ENCODE results near the gene CXCR6. TPM values are rescaled to one million over a fixed set of nuclear protein-coding genes. Genes with fewer than 3 reads are reported as not detected.

Gene CXCR6
- total and polyA plus RNA-seq, 2 of the 13 experiments (the other 11 are each of a cell fraction or from before 2014, with no cell fraction given) = not detected

- TF ChIP-seq ZNF296 (CRISPR knock-in tag; conservative IDR thresholded peaks at IDR 0.05) (no peak), PCBP2 (optimal IDR thresholded peaks at IDR 0.05; ENCODE audit: low read depth, low read length, poor library complexity, severe bottlenecking) (no peak), BCL6 (CRISPR knock-in tag; IDR thresholded peaks at IDR 0.05) (no peak), ZNF543 (CRISPR knock-in tag; IDR thresholded peaks at IDR 0.05) (0 out of 2 replicates have a peak, but pooled peaks have one; percentile 36), ZNF775 (CRISPR knock-in tag; IDR thresholded peaks at IDR 0.05; ENCODE audit: borderline replicate concordance) (no peak), ZNF33B (CRISPR knock-in tag; IDR thresholded peaks at IDR 0.05) (no peak), ZNF121 (CRISPR knock-in tag; IDR thresholded peaks at IDR 0.05) (no peak; the same call in 1 of the 2 replicates), NONO (IDR thresholded peaks at IDR 0.05) (no peak), NONO (CRISPR knock-in tag; conservative IDR thresholded peaks at IDR 0.05) (peak; percentile 70; the same call in 1 of the 2 replicates), SIN3B (IDR thresholded peaks at IDR 0.05; ENCODE audit: low read length) (no peak), EZH2 (conservative IDR thresholded peaks at IDR 0.05; ENCODE audit: low read depth, low read length) (no peak), MEF2D (CRISPR knock-in tag; IDR thresholded peaks at IDR 0.05) (no peak), HOXA3 (CRISPR knock-in tag; IDR thresholded peaks at IDR 0.05) (peak; percentile 88), ZNF143 (CRISPR knock-in tag; IDR thresholded peaks at IDR 0.05) (peak; percentile 96), POLR2AphosphoS2 (IDR thresholded peaks at IDR 0.05; ENCODE audit: low read depth, low read length) (no peak), RBFOX2 (IDR thresholded peaks at IDR 0.05; ENCODE audit: low read depth, low read length) (peak; percentile 90), GATAD2A (CRISPR knock-in tag; IDR thresholded peaks at IDR 0.05) (peak; percentile 54), NR3C1 (CRISPR knock-in tag; IDR thresholded peaks at IDR 0.05) (no peak), ATF5 (CRISPR knock-in tag; IDR thresholded peaks at IDR 0.05; ENCODE audit: low read depth) (0 out of 2 replicates have a peak, but pooled peaks have one; percentile 86), ZFP36 (IDR thresholded peaks at IDR 0.05; ENCODE audit: borderline replicate concordance, low read depth, low read length, partially characterized antibody) (no peak), BRF2 (CRISPR knock-in tag; IDR thresholded peaks at IDR 0.05) (no peak), ZXDC (CRISPR knock-in tag; IDR thresholded peaks at IDR 0.05) (no peak; the same call in 1 of the 2 replicates), ZC3H4 (CRISPR knock-in tag; IDR thresholded peaks at IDR 0.05; ENCODE audit: borderline replicate concordance) (no peak), TFAP4 (IDR thresholded peaks at IDR 0.05; ENCODE audit: borderline replicate concordance, low read depth) (peak; percentile 73; the same call in 1 of the 2 replicates), ZBTB20 (CRISPR knock-in tag; IDR thresholded peaks at IDR 0.05; ENCODE audit: borderline replicate concordance, low read depth) (peak; percentile 66; the same call in 1 of the 2 replicates)
Measured at GRCh38 chr3:45995236-45996192, 52.2 kb downstream of the CXCR6 start, which contains the start of gene FYCO1 (continued).
